Liver (tissue), 9 donors: ENCODE data around the gene PON2. TPM values are rescaled to one million over a fixed set of nuclear protein-coding genes. Genes with fewer than 3 reads are reported as not detected.

Experiments used
- DNase-seq: peaks from one replicate; pipeline ENCODE4 v3.0.0-alpha.2; 2017; ENCODE audit warnings: low spot score
- H3K27ac ChIP-seq, 2 donors: one replicate each; pipeline ENCODE4 v1.7.0; 2013; ENCODE audit warnings: inconsistent platforms in 2 of 2, low read length in 2 of 2, control low read depth in 1 of 2, low read depth in 1 of 2, mild to moderate bottlenecking in 1 of 2
- H3K27me3 ChIP-seq, 4 donors: one replicate each; pipeline versions ENCODE4 v1.6.1 to v1.7.0; 2013; ENCODE audit warnings: low read length in 3 of 4, inconsistent platforms in 1 of 4, mild to moderate bottlenecking in 1 of 4, moderate library complexity in 1 of 4; ENCODE audit not compliant: control insufficient read depth in 4 of 4, insufficient read depth in 4 of 4
- H3K36me3 ChIP-seq, 4 donors: one replicate each; pipeline versions ENCODE4 v1.6.1 to v1.7.0; 2013; ENCODE audit warnings: low read length in 3 of 4, mild to moderate bottlenecking in 3 of 4, low read depth in 1 of 4, moderate library complexity in 1 of 4; ENCODE audit not compliant: control insufficient read depth in 4 of 4, insufficient read depth in 3 of 4
- H3K4me1 ChIP-seq, 4 donors: one replicate each; pipeline versions ENCODE4 v1.6.1 to v1.7.0; 2013; ENCODE audit warnings: low read length in 3 of 4, mild to moderate bottlenecking in 3 of 4, moderate library complexity in 1 of 4; ENCODE audit not compliant: control insufficient read depth in 4 of 4, insufficient read depth in 4 of 4
- H3K4me3 ChIP-seq, 3 donors: one replicate each; pipeline versions ENCODE4 v1.6.1 to v1.7.0; 2013; ENCODE audit warnings: low read length in 3 of 3, control low read depth in 1 of 3, low read depth in 1 of 3, mild to moderate bottlenecking in 1 of 3
- H3K9ac ChIP-seq, 2 donors: one replicate each; pipeline ENCODE4 v1.7.0; 2013; ENCODE audit warnings: low read length in 2 of 2, mild to moderate bottlenecking in 2 of 2, moderate library complexity in 2 of 2, control low read depth in 1 of 2, low read depth in 1 of 2
- H3K9me3 ChIP-seq, 4 donors: one replicate each; pipeline versions ENCODE4 v1.6.1 to v1.7.0; 2013; ENCODE audit warnings: low read length in 3 of 4; ENCODE audit not compliant: control insufficient read depth in 4 of 4
- EGR1 ChIP-seq, 2 donors: IDR thresholded peaks; 2 replicates each; pipeline ENCODE4 v1.6.1; 2016 to 2018; ENCODE audit warnings: antibody characterized with exemption in 2 of 2, low read depth in 2 of 2
- FOXA1 ChIP-seq: IDR thresholded peaks from 2 replicates; pipeline ENCODE4 v1.6.1; 2016; ENCODE audit warnings: antibody characterized with exemption
- FOXA2 ChIP-seq: IDR thresholded peaks from 2 replicates; pipeline ENCODE4 v1.6.1; 2016; ENCODE audit warnings: antibody characterized with exemption
- GABPA ChIP-seq, 2 donors: IDR thresholded peaks in 1 of 2; conservative IDR thresholded peaks in 1 of 2; 2 replicates each; pipeline ENCODE4 v1.6.1; 2016; ENCODE audit warnings: antibody characterized with exemption in 2 of 2, mild to moderate bottlenecking in 1 of 2, moderate library complexity in 1 of 2
- HNF4A ChIP-seq, 2 donors: conservative IDR thresholded peaks; 2 replicates each; pipeline ENCODE4 v1.6.1; 2016; ENCODE audit warnings: antibody characterized with exemption in 2 of 2, mild to moderate bottlenecking in 2 of 2
- HNF4G ChIP-seq: IDR thresholded peaks from 2 replicates; pipeline ENCODE4 v1.6.1; 2016; ENCODE audit warnings: antibody characterized with exemption
- JUND ChIP-seq, 2 donors: IDR thresholded peaks; 2 replicates each; pipeline ENCODE4 v1.6.1; 2016; ENCODE audit warnings: antibody characterized with exemption in 2 of 2
- RAD21 ChIP-seq, 2 donors: IDR thresholded peaks; 2 replicates each; pipeline ENCODE4 v1.6.1; 2016; ENCODE audit warnings: antibody characterized with exemption in 2 of 2, mild to moderate bottlenecking in 2 of 2
- SP1 ChIP-seq: IDR thresholded peaks from 2 replicates; pipeline ENCODE4 v1.6.1; 2018; ENCODE audit warnings: antibody characterized with exemption, mild to moderate bottlenecking
- TAF1 ChIP-seq: conservative IDR thresholded peaks from 2 replicates; pipeline ENCODE4 v1.6.1; 2016; ENCODE audit warnings: antibody characterized with exemption, mild to moderate bottlenecking
- YY1 ChIP-seq: IDR thresholded peaks from 2 replicates; pipeline ENCODE4 v1.6.1; 2016; ENCODE audit warnings: antibody characterized with exemption, mild to moderate bottlenecking
- WGBS: extraction: QIAGEN DNeasy Blood & Tissue Kit; methylation state at CpG from one replicate; pipeline ENCODE4 v1.1.7; 2013; 5-methylcytosine and 5-hydroxymethylcytosine counted together
- polyA plus RNA-seq, 2 donors: library from polyadenylated mRNA; stranded (reverse) in 1 of 2; unstranded in 1 of 2; fragments of 200-250 nt in 1 of 2; fragments of >200 nt in 1 of 2; fragmentation: Nextera tagmentation in 1 of 2; extraction: Ambion mirVana in 1 of 2; gene quantifications; one replicate each; pipeline versions ENCODE4 v1.2.1 to v1.2.3, GENCODE V29; 2013 to 2015
- total RNA-seq, 2 donors: library from RNA; depleted of rRNA; stranded (reverse); fragments of >200 nt; gene quantifications; one replicate each; pipeline ENCODE4 v1.2.3, GENCODE V29; 2014
- TF ChIP-seq, protein P1 (sequence below): fragments of 150-350 bp; IDR thresholded peaks from 2 replicates; pipeline ENCODE4 v1.5.1; 2017; ENCODE audit warnings: improper control_type of control experiment, low read depth, low read length; ENCODE audit not compliant: missing input control
- TF ChIP-seq, protein P2 (sequence below): IDR thresholded peaks from 2 replicates; pipeline ENCODE4 v1.6.1; 2016; ENCODE audit warnings: antibody characterized with exemption
- TF ChIP-seq, protein P3 (sequence below): IDR thresholded peaks from 2 replicates; pipeline ENCODE4 v1.6.1; 2016; ENCODE audit warnings: antibody characterized with exemption
- TF ChIP-seq, protein P4 (sequence below): IDR thresholded peaks from 2 replicates; pipeline ENCODE4 v1.6.1; 2016; ENCODE audit warnings: antibody characterized with exemption, mild to moderate bottlenecking
- donor health status: healthy.
- donor health status: healthy.
- donor health status: healthy.
- donor health status: healthy.
- donor health status: healthy.

Gene PON2
- total and polyA plus RNA-seq, 4 donors, result 99.1 to 276 (median 169) TPM

DNA sequence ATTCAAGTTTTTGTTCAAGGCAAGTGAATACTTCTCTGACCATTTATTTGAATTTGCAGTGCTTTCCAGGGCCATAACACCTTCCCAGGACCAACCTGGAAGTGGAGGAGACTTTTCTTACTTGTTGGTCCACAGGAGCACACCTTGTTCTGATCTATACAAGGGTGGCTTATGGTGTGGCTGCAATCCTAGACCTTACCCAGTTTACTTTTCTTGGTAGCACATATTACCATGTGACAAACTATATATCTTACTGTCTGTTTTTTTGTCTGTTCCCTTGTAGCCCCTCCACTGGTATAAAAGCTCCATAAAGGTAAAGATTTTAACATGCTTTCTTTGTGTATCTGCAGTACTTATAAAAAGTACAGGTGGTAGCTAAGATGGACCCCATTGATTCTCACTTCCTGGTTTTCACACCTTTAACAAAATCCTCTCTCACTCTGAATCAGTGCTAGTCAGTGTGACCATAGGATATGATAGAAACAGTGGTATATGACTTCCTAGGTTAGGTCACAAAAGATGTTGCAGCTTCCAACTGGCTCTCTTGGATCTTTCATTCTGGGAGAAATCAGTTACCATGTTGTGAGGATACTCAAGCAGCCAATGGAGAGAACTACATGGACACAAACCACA is 45.3 kb upstream of the PON2 start:
- Histone ChIP-seq H3K27ac (no peak overlapping the region), H3K9me3 (no peaks in the 10 kb centered on the region), H3K9ac (no peak overlapping the region), H3K4me1 (peaks cover 0 to 14% (median 8%) of the 10 kb centered on the region in 4 donors), H3K4me3 (no peak overlapping the region), H3K27me3 (no peaks in the 10 kb centered on the region), H3K36me3 (no peaks in the 10 kb centered on the region)
- no peak for DNase-seq
- TF ChIP-seq JUND (IDR thresholded peaks at IDR 0.05), result no peak
- TF ChIP-seq GABPA (IDR thresholded peaks at IDR 0.05 in 1 of 2, conservative IDR thresholded peaks at IDR 0.05 in 1 of 2), result no peak
- TF ChIP-seq HNF4G, result no peak
- TF ChIP-seq, protein P1, sequence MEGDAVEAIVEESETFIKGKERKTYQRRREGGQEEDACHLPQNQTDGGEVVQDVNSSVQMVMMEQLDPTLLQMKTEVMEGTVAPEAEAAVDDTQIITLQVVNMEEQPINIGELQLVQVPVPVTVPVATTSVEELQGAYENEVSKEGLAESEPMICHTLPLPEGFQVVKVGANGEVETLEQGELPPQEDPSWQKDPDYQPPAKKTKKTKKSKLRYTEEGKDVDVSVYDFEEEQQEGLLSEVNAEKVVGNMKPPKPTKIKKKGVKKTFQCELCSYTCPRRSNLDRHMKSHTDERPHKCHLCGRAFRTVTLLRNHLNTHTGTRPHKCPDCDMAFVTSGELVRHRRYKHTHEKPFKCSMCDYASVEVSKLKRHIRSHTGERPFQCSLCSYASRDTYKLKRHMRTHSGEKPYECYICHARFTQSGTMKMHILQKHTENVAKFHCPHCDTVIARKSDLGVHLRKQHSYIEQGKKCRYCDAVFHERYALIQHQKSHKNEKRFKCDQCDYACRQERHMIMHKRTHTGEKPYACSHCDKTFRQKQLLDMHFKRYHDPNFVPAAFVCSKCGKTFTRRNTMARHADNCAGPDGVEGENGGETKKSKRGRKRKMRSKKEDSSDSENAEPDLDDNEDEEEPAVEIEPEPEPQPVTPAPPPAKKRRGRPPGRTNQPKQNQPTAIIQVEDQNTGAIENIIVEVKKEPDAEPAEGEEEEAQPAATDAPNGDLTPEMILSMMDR, result no peak
- no peak for TF ChIP-seq FOXA1
- TF ChIP-seq, protein P2, sequence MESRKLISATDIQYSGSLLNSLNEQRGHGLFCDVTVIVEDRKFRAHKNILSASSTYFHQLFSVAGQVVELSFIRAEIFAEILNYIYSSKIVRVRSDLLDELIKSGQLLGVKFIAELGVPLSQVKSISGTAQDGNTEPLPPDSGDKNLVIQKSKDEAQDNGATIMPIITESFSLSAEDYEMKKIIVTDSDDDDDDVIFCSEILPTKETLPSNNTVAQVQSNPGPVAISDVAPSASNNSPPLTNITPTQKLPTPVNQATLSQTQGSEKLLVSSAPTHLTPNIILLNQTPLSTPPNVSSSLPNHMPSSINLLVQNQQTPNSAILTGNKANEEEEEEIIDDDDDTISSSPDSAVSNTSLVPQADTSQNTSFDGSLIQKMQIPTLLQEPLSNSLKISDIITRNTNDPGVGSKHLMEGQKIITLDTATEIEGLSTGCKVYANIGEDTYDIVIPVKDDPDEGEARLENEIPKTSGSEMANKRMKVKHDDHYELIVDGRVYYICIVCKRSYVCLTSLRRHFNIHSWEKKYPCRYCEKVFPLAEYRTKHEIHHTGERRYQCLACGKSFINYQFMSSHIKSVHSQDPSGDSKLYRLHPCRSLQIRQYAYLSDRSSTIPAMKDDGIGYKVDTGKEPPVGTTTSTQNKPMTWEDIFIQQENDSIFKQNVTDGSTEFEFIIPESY, result no peak
- no peak for TF ChIP-seq EGR1 (IDR thresholded peaks at IDR 0.05; ENCODE audit: low read depth in 2 of 2)
- TF ChIP-seq, protein P3, sequence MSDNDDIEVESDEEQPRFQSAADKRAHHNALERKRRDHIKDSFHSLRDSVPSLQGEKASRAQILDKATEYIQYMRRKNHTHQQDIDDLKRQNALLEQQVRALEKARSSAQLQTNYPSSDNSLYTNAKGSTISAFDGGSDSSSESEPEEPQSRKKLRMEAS, result no peak

DNA sequence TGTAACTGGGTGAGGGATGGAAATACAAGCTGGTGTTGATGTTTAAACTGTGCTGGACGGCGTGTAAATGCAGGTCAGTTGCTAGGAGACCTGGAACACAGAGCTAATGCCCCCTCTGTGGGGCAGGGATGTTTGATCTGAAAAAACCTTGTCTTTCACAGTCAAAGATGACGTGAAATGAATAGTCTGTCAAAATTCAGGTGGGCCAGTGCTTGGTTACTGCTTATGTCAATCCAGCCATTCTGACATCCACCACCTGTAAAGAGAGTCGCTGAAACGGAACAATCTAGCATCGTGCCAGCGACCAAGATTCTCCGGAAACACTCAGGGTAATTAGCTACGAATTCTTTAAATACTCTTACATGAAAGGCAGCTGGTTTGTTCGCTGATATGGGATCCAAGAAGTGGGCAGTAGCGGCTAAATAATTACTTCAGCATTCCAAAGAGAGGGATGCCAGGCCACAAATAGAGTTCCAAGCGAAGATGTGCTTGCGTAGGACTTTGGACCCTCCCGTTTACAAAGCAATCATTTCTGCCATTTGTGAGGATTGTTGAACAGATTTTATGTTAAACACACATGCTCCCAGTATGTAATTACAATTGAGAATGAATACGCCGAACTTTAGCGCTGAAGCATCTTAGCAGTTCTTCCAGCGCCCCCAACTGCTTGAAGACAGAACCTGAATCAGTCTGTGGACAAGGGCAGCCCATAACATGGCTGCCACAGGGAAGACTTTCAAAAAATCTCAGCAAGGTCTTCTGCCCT is 43.6 kb upstream of the PON2 start:
- Histone ChIP-seq H3K4me1 (peaks cover 0 to 14% (median 8%) of the 10 kb centered on the region in 4 donors), H3K27ac (no peak overlapping the region), H3K9ac (peak overlapping the region in 1 of 2 donors; percentile 36), H3K36me3 (no peaks in the 10 kb centered on the region), H3K27me3 (no peaks in the 10 kb centered on the region), H3K9me3 (no peaks in the 10 kb centered on the region), H3K4me3 (peak overlapping the region; percentile 6 to 25 (median 24))
- 44% methylated on average over 18 of the region's 18 CpGs for WGBS
- no peak for TF ChIP-seq JUND (IDR thresholded peaks at IDR 0.05)
- TF ChIP-seq YY1, result peak; percentile 86
- TF ChIP-seq, protein P4, sequence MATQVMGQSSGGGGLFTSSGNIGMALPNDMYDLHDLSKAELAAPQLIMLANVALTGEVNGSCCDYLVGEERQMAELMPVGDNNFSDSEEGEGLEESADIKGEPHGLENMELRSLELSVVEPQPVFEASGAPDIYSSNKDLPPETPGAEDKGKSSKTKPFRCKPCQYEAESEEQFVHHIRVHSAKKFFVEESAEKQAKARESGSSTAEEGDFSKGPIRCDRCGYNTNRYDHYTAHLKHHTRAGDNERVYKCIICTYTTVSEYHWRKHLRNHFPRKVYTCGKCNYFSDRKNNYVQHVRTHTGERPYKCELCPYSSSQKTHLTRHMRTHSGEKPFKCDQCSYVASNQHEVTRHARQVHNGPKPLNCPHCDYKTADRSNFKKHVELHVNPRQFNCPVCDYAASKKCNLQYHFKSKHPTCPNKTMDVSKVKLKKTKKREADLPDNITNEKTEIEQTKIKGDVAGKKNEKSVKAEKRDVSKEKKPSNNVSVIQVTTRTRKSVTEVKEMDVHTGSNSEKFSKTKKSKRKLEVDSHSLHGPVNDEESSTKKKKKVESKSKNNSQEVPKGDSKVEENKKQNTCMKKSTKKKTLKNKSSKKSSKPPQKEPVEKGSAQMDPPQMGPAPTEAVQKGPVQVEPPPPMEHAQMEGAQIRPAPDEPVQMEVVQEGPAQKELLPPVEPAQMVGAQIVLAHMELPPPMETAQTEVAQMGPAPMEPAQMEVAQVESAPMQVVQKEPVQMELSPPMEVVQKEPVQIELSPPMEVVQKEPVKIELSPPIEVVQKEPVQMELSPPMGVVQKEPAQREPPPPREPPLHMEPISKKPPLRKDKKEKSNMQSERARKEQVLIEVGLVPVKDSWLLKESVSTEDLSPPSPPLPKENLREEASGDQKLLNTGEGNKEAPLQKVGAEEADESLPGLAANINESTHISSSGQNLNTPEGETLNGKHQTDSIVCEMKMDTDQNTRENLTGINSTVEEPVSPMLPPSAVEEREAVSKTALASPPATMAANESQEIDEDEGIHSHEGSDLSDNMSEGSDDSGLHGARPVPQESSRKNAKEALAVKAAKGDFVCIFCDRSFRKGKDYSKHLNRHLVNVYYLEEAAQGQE, result no peak
- TF ChIP-seq HNF4A (conservative IDR thresholded peaks at IDR 0.05), result peak; percentile 36 to 63
- TF ChIP-seq, protein P1, result peak; percentile 21
- no peak for TF ChIP-seq HNF4G
- no peak for TF ChIP-seq GABPA (IDR thresholded peaks at IDR 0.05 in 1 of 2, conservative IDR thresholded peaks at IDR 0.05 in 1 of 2)
- peak; percentile 65 to 77 for TF ChIP-seq RAD21 (IDR thresholded peaks at IDR 0.05)
- no peak for TF ChIP-seq TAF1
- TF ChIP-seq FOXA2, result no peak
- TF ChIP-seq FOXA1, result no peak
- peak; percentile 15 for TF ChIP-seq SP1
- DNase-seq, result no peak
